T-helper 2 cell treated with Interferon-gamma antibody and Interleukin-4, amounts not matched to agents 5 μg/mL and 100 μg/mL, for 36 hours (primary cell): ENCODE results near the gene CAMTA1.
"Not testable (repeated sequence)": the region's sequence is repeated elsewhere in the genome, so short reads cannot be mapped to it uniquely, and the experiment has no call there.

ENCODE experiments used
- DNase-seq: peaks from one replicate; pipeline ENCODE4 v3.0.0; 2021; ENCODE audit warnings: low spot score
- H3K27ac Mint-ChIP-seq: one replicate; pipeline ENCODE4 v1.8.0; 2021; ENCODE audit warnings: mild to moderate bottlenecking, mixed read lengths
- H3K27me3 Mint-ChIP-seq: one replicate; pipeline ENCODE4 v1.8.0; 2021; ENCODE audit warnings: low read depth, mixed read lengths
- H3K36me3 Mint-ChIP-seq: one replicate; pipeline ENCODE4 v1.8.0; 2021; ENCODE audit warnings: low read depth, mixed read lengths
- H3K4me1 Mint-ChIP-seq: one replicate; pipeline ENCODE4 v1.8.0; 2021; ENCODE audit warnings: low read depth, mixed read lengths
- H3K4me3 Mint-ChIP-seq: one replicate; pipeline ENCODE4 v1.8.0; 2022; ENCODE audit warnings: mild to moderate bottlenecking, moderate library complexity, mixed read lengths
- H3K9me3 Mint-ChIP-seq: one replicate; pipeline ENCODE4 v1.8.0; 2021; ENCODE audit warnings: mixed read lengths

CAMTA1 gene

GRCh38 chr1:6809461-6809860 lies 24.2 kb downstream of the CAMTA1 start:
- Mint-ChIP-seq H3K36me3 (no peaks in the 10 kb centered on the region), H3K9me3 (no peaks in the 10 kb centered on the region), H3K27me3 (no peaks in the 10 kb centered on the region), H3K4me3 (no peak overlapping the region), H3K27ac (no peak overlapping the region), H3K4me1 (peaks cover 15% of the 10 kb centered on the region)
- no peak for DNase-seq

- H3K27me3 Mint-ChIP-seq, DNase-seq, H3K9me3 Mint-ChIP-seq, H3K4me1 Mint-ChIP-seq, H3K36me3 Mint-ChIP-seq, H3K27ac Mint-ChIP-seq, H3K4me3 Mint-ChIP-seq: not testable (repeated sequence)
Measured at GRCh38 chr1:6810146-6810734, 25.0 kb downstream of the CAMTA1 start.

GRCh38 chr1:6811583-6811982 lies 26.3 kb downstream of the CAMTA1 start:
- Mint-ChIP-seq H3K4me1 (peaks cover 2% of the 10 kb centered on the region), H3K27me3 (no peaks in the 10 kb centered on the region), H3K36me3 (no peaks in the 10 kb centered on the region), H3K9me3 (no peaks in the 10 kb centered on the region), H3K27ac (no peak overlapping the region), H3K4me3 (no peak overlapping the region)
- no peak for DNase-seq

GRCh38 chr1:6813165-6813564 lies 27.9 kb downstream of the CAMTA1 start:
- H3K4me1 Mint-ChIP-seq, result peaks cover 2% of the 10 kb centered on the region
- H3K36me3 Mint-ChIP-seq, result no peaks in the 10 kb centered on the region
- H3K27ac Mint-ChIP-seq, result no peak overlapping the region
- H3K9me3 Mint-ChIP-seq, result no peaks in the 10 kb centered on the region
- H3K4me3 Mint-ChIP-seq, result no peak overlapping the region
- no peak for DNase-seq
- no peaks in the 10 kb centered on the region for H3K27me3 Mint-ChIP-seq

DNA sequence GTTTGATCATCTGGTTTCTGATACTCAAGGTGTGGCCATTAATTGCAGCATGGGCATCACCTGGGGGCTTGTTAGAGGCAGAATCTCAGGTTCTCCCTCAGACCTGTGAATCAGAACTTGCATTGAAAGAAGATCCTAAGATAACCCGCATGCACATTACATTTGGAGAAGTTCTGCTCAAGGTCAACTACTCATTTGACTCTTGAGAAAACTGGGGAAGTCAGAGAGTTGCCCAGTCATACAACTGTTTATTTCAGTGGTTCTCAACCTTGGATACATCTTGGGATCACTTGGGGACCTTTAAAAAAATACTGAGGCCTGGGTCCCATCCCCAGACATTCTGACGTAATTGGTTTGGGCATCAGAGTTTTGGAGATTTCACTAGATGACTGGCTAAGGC lies 30.5 kb downstream of the CAMTA1 start:
- no peak for DNase-seq
- no peaks in the 10 kb centered on the region for H3K36me3 Mint-ChIP-seq
- H3K4me3 Mint-ChIP-seq, result no peak overlapping the region
- no peaks in the 10 kb centered on the region for H3K9me3 Mint-ChIP-seq
- H3K27me3 Mint-ChIP-seq, result no peaks in the 10 kb centered on the region
- no peak overlapping the region for H3K27ac Mint-ChIP-seq
- peaks cover 7% of the 10 kb centered on the region for H3K4me1 Mint-ChIP-seq

- H3K9me3 Mint-ChIP-seq, result no peaks in the 10 kb centered on the region
- no peak overlapping the region for H3K27ac Mint-ChIP-seq
- DNase-seq, result no peak
- H3K4me3 Mint-ChIP-seq, result no peak overlapping the region
- no peaks in the 10 kb centered on the region for H3K36me3 Mint-ChIP-seq
- H3K27me3 Mint-ChIP-seq, result no peaks in the 10 kb centered on the region
- peaks cover 10% of the 10 kb centered on the region for H3K4me1 Mint-ChIP-seq
Measured at GRCh38 chr1:6819246-6820040, 34.2 kb downstream of the CAMTA1 start.

GRCh38 chr1:6820899-6821298 lies 35.6 kb downstream of the CAMTA1 start:
- Mint-ChIP-seq H3K4me1 (peaks cover 10% of the 10 kb centered on the region), H3K9me3 (no peaks in the 10 kb centered on the region), H3K36me3 (no peaks in the 10 kb centered on the region), H3K27ac (no peak overlapping the region), H3K27me3 (no peaks in the 10 kb centered on the region), H3K4me3 (no peak overlapping the region)
- no peak for DNase-seq

DNA sequence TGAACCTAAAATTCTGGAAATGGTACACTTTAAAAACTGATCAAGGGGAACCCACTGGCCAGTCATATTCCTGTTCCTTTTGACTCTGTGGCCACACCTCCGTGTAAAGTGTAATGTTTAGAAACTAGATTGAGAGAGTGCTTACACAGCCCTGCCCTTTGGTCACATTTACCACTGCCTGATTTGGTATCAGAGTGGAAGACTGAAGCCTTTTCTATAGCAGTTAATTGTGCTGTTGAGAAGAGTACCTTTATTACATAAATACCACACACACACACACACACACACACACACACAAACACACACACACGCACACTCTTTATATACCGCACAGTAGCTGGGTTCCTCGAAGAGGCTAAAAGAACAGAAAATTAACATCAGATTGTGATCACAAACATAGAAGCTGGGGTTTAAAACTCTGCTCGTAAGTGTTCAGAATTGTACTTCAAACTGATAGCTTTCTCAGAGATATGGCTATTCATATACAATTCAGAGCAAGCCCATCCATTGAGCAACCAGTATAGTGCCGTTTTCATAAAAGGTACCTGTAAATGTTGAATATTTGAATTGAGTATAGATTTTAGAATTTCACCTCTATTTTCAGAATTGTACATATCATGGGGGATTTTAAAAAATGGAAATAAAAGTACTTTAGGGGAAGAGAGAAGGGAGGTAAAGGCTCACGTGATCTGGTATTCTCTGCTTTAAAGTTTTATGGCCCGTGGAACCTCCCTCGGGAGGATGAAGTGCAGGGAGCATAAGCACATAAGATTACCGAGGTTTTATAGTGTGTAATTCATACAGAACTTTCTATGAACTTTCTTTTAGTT lies 37.5 kb downstream of the CAMTA1 start:
- DNase-seq, result no peak
- Mint-ChIP-seq H3K36me3 (no peaks in the 10 kb centered on the region), H3K4me3 (no peak overlapping the region), H3K27me3 (no peaks in the 10 kb centered on the region), H3K9me3 (no peaks in the 10 kb centered on the region), H3K4me1 (peaks cover 7% of the 10 kb centered on the region), H3K27ac (no peak overlapping the region)

DNA sequence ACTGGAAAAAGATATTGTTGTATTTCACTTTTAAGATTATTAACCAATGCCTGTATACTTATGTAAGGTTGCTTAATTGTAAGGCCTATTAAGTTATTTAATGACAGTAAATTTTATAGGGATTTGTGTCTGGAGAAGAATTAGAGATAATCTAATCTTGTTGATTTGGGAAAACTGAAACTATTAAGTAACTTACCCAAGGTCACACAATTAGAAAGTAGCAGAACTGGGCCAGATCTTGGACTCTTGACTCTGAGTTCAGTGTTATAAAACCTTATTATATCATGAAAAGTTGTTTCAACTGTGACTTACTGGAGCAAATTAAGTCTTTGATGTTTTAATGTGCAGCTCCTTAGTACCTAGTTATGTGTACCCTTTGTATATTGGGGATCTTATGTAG lies 38.5 kb downstream of the CAMTA1 start:
- Mint-ChIP-seq H3K27ac (no peak overlapping the region), H3K9me3 (no peaks in the 10 kb centered on the region), H3K27me3 (no peaks in the 10 kb centered on the region), H3K4me1 (peaks cover 7% of the 10 kb centered on the region), H3K4me3 (no peak overlapping the region), H3K36me3 (no peaks in the 10 kb centered on the region)
- DNase-seq, result no peak

DNA sequence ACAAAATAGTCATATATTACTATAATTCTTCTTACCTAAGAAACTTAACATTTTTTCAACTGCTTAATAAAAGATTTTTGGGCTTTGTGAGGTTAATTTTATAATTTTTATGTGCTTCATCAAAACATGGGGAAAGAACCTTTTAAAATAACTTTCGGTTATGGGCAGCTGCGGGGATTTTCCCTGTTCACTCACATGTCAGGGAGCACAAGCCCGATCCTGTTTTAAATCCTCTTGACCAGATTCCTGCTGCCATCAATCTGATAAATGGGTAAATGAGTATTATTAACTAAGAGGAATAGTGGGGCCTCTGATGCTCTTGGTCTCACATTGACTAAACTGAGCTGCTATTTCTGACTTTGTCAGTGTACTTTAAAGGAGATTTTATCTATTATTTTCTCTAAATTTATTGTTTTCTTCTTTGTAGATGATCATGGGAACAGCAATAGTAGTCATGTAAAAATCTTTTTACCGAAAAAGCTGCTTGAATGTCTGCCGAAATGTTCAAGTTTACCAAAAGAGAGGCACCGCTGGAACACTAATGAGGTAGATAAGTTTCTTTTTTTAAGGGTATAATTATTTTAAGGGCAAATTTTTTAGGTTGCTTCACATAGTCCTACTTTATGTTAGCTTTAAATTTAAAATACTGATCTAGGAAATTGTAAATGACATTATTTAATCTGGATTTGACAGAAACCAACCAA lies 39.6 kb downstream of the CAMTA1 start:
- Mint-ChIP-seq H3K4me3 (no peak overlapping the region), H3K27me3 (no peaks in the 10 kb centered on the region), H3K9me3 (no peaks in the 10 kb centered on the region), H3K4me1 (peaks cover 4% of the 10 kb centered on the region), H3K36me3 (no peaks in the 10 kb centered on the region), H3K27ac (no peak overlapping the region)
- no peak for DNase-seq

- Mint-ChIP-seq H3K4me1 (peaks cover 1% of the 10 kb centered on the region), H3K36me3 (no peaks in the 10 kb centered on the region), H3K9me3 (no peaks in the 10 kb centered on the region), H3K4me3 (no peak overlapping the region), H3K27ac (no peak overlapping the region), H3K27me3 (no peaks in the 10 kb centered on the region)
- DNase-seq, result no peak
Measured at GRCh38 chr1:6825828-6826227, 40.6 kb downstream of the CAMTA1 start.

DNA sequence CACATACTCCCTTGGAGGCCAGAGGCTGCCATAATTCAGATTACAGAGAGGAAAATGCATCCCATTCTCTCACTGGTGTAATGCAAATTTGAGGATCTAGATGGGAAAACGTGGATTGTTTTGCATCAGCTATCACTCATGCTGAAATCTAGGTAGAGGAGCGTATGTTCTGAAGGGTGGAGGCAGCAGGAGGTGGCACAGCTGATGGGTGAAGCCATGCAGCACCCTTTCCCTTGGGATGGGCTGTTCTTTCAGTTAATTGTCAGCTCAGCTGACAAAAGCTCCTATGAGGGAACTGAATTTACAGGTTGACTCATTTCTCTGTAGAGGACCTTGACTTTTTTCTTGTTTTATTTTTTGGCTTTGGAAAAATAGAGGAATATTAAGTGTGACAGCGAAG lies 41.8 kb downstream of the CAMTA1 start:
- H3K27me3 Mint-ChIP-seq, result no peaks in the 10 kb centered on the region
- H3K4me1 Mint-ChIP-seq, result no peaks in the 10 kb centered on the region
- H3K9me3 Mint-ChIP-seq, result no peaks in the 10 kb centered on the region
- no peak for DNase-seq
- H3K36me3 Mint-ChIP-seq, result no peaks in the 10 kb centered on the region
- no peak overlapping the region for H3K27ac Mint-ChIP-seq
- H3K4me3 Mint-ChIP-seq, result no peak overlapping the region

GRCh38 chr1:6827630-6828165 lies 42.4 kb downstream of the CAMTA1 start:
- no peak for DNase-seq
- Mint-ChIP-seq H3K27ac (no peak overlapping the region), H3K4me1 (peaks cover 2% of the 10 kb centered on the region), H3K9me3 (no peaks in the 10 kb centered on the region), H3K36me3 (no peaks in the 10 kb centered on the region), H3K4me3 (no peak overlapping the region), H3K27me3 (no peaks in the 10 kb centered on the region)
